ENCODE data around the gene C2orf66. TPM values are rescaled to one million over a fixed set of nuclear protein-coding genes. Genes with fewer than 3 reads are reported as not detected.
A peak's percentile ranks its signal among the peaks of the same experiment; 100 is the strongest.

C2orf66 gene
- total RNA-seq, 2 experiments from 2014 or later: 0.13 to 0.32 TPM

DNA sequence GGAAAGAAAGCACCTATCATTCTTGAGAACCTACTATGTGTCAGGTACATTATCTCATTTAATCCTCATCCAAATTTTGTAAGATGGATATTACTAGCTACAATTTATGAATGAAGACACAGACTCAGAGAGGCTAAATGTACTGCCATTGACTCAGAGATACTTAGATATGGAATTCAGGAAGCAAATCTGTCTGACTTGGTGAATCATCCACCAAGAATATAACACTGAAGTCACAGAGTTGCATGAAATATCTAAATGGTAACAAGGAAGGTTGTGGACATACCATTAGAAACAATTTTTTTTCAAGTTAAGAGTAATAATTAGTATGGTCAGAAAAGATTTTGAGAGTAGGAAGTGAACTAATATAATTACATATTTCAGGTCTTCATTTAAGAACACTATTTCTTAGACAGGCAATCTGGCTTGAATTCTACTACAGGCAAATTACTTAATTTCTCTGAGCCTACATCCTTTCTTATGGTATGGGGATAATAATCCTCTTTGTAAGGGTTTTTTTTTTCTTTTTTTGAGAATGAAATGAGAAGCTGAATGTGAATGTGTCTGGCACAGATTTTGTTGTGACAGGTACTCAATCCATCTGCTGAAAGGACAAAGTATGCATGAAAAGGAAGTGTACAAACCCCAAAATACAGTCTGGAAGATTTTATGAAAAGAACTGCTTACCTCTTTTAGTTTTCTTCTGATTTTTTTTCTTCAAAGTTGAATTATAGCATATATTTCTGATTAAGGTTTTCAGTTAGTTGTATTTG is 14.8 kb upstream of the C2orf66 start:
- ChIA-PET CTCF (no interaction called here), POLR2A (no interaction called here)
- Mint-ChIP-seq H3K36me3 (ENCODE audit: low read depth) (peaks cover 11% of the 10 kb centered on the region), H3K4me3 (no peak overlapping the region), H3K27me3 (ENCODE audit: low read depth) (peaks cover 2% of the 10 kb centered on the region), H3K27ac (no peak overlapping the region), H3K4me1 (ENCODE audit: low read depth) (peaks cover 11% of the 10 kb centered on the region), H3K9me3 (ENCODE audit: insufficient read depth) (peaks cover 12% of the 10 kb centered on the region)
- no peak for DNase-seq
- no peak for ATAC-seq

DNA sequence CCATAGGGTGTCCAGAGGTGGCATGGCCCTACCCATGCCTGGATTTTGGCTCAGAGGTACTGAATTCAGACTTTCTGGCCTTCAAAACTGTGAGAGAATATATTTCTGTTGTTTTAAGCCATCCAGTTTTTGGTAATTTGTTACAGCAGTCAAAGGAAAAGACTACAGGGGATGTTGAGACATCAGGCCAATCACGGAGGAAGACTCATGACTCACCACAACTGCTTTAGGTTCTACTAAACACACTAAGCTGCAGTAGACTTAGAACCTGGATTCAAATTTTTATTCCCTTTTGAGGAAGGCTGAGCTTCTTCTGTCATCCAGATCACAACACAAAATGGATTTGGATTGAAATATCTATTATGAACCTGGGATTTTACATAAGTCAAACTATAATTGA is 12.0 kb upstream of the C2orf66 start:
- no peak overlapping the region for H3K4me3 Mint-ChIP-seq
- H3K27me3 Mint-ChIP-seq (ENCODE audit: low read depth): peaks cover 8% of the 10 kb centered on the region
- H3K4me1 Mint-ChIP-seq (ENCODE audit: low read depth): no peaks in the 10 kb centered on the region
- H3K9me3 Mint-ChIP-seq (ENCODE audit: insufficient read depth): peaks cover 22% of the 10 kb centered on the region
- CTCF ChIA-PET: interaction anchor here (0.6 kb wide), 1 partner anchor 136 kb away, joined by 3 read pairs; no protein-coding TSS in a partner anchor
- ATAC-seq (no peak), DNase-seq (no peak)
- POLR2A ChIA-PET: no interaction called here
- peaks cover 15% of the 10 kb centered on the region for H3K36me3 Mint-ChIP-seq (ENCODE audit: low read depth)
- H3K27ac Mint-ChIP-seq: no peak overlapping the region

GRCh38 chr2:196808083-196808665 is 981 bp downstream of the C2orf66 start:
- H3K4me1 Mint-ChIP-seq (ENCODE audit: low read depth): no peaks in the 10 kb centered on the region
- DNase-seq (no peak), ATAC-seq (no peak)
- no peaks in the 10 kb centered on the region for H3K9me3 Mint-ChIP-seq (ENCODE audit: insufficient read depth)
- peaks cover 41% of the 10 kb centered on the region for H3K27me3 Mint-ChIP-seq (ENCODE audit: low read depth)
- CTCF ChIA-PET: interaction anchor here (1.0 to 1.3 kb wide), 2 partner anchors 10 to 11 kb away, joined by 3 read pairs; no protein-coding TSS in a partner anchor
- H3K4me3 Mint-ChIP-seq: no peak overlapping the region
- no peak overlapping the region for H3K27ac Mint-ChIP-seq
- H3K36me3 Mint-ChIP-seq (ENCODE audit: low read depth): no peaks in the 10 kb centered on the region
- POLR2A ChIA-PET: no interaction called here

DNA sequence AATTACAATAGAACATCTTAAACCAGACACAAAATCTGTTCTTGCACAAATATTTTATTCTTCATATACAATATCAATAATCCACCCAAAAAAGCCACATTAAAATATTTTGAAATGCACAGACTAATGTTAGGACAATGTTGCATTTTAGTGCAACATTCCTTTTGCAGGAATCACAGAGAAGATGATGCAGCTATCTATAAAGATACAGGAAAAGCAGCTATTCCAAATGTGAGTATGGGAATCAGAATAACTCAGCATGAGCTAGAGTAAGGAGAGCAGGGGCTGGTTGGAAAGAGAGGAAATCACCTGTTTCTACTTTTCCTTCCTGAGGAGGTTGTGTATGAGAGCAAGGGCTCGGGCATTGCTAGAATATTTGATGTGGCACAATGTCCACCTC is 4.8 kb downstream of the C2orf66 start:
- no peak overlapping the region for H3K4me3 Mint-ChIP-seq
- no peak for DNase-seq
- H3K36me3 Mint-ChIP-seq (ENCODE audit: low read depth): peaks cover 4% of the 10 kb centered on the region
- no peaks in the 10 kb centered on the region for H3K9me3 Mint-ChIP-seq (ENCODE audit: insufficient read depth)
- H3K4me1 Mint-ChIP-seq (ENCODE audit: low read depth): peaks cover 5% of the 10 kb centered on the region
- ChIA-PET CTCF (no interaction called here), POLR2A (no interaction called here)
- H3K27ac Mint-ChIP-seq: no peak overlapping the region
- no peak for ATAC-seq
- H3K27me3 Mint-ChIP-seq (ENCODE audit: low read depth): peaks cover 27% of the 10 kb centered on the region

GRCh38 chr2:196802401-196802800 is 6.8 kb downstream of the C2orf66 start:
- DNase-seq: no peak
- no peak for ATAC-seq
- no peaks in the 10 kb centered on the region for H3K9me3 Mint-ChIP-seq (ENCODE audit: insufficient read depth)
- ChIA-PET CTCF (interaction anchor here (1.2 kb wide), 2 partner anchors 9 to 366 kb away, joined by 3 to 4 read pairs; no protein-coding TSS in a partner anchor), POLR2A (no interaction called here)
- H3K36me3 Mint-ChIP-seq (ENCODE audit: low read depth): peaks cover 13% of the 10 kb centered on the region
- no peak overlapping the region for H3K27ac Mint-ChIP-seq
- peaks cover 20% of the 10 kb centered on the region for H3K27me3 Mint-ChIP-seq (ENCODE audit: low read depth)
- peaks cover 14% of the 10 kb centered on the region for H3K4me1 Mint-ChIP-seq (ENCODE audit: low read depth)
- no peak overlapping the region for H3K4me3 Mint-ChIP-seq

- peaks cover 19% of the 10 kb centered on the region for H3K36me3 Mint-ChIP-seq (ENCODE audit: low read depth)
- no peak overlapping the region for H3K27ac Mint-ChIP-seq
- H3K4me3 Mint-ChIP-seq: no peak overlapping the region
- POLR2A ChIA-PET: no interaction called here
- H3K4me1 Mint-ChIP-seq (ENCODE audit: low read depth): peaks cover 20% of the 10 kb centered on the region
- ATAC-seq (no peak), DNase-seq (no peak)
- CTCF ChIA-PET: interaction anchor here (1.2 kb wide), 2 partner anchors 9 to 367 kb away, joined by 3 to 4 read pairs; no protein-coding TSS in a partner anchor
- no peaks in the 10 kb centered on the region for H3K9me3 Mint-ChIP-seq (ENCODE audit: insufficient read depth)
- H3K27me3 Mint-ChIP-seq (ENCODE audit: low read depth): peaks cover 18% of the 10 kb centered on the region
These were observed 7.4 kb downstream of the C2orf66 start for GRCh38 chr2:196801674-196802261.

GRCh38 chr2:196798980-196799379 is 10.2 kb downstream of the C2orf66 start:
- Mint-ChIP-seq H3K36me3 (ENCODE audit: low read depth) (peaks cover 32% of the 10 kb centered on the region), H3K9me3 (ENCODE audit: insufficient read depth) (no peaks in the 10 kb centered on the region), H3K4me3 (peak overlapping the region; percentile 94), H3K27me3 (ENCODE audit: low read depth) (peaks cover 11% of the 10 kb centered on the region), H3K27ac (peak overlapping the region; percentile 94), H3K4me1 (ENCODE audit: low read depth) (peaks cover 30% of the 10 kb centered on the region)
- POLR2A ChIA-PET: interaction anchor here (0.5 to 2.6 kb wide), 10 partner anchors 11 to 713 kb away, joined by 3 to 16 read pairs (median 4); partner anchors contain the start of genes CCDC150, COQ10B and PGAP1
- peak; percentile 6 for ATAC-seq
- no peak for DNase-seq
- CTCF ChIA-PET: interaction anchor here (1.0 to 2.5 kb wide), 8 partner anchors 10 to 906 kb away, joined by 3 to 12 read pairs (median 3); partner anchors contain the start of genes C2orf66, CCDC150 and MARS2

DNA sequence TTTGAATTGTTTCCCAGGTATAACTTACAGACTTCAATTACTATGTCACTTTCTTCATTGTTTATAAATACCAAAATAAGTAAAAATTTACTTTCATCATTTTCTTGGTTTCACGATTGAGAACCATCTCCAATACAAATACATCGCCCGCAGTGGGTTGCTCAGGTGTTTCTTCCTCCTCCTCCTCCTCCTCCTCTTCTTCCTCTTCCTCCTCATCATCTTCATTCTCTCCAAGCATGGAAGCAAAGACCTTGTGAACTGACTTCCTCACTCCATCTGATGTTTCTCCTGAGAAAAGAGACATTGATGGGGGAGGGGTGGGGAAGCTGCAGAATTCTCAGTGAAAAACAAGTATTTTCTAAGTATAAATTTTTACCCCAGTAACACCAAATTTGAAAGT is 16.3 kb downstream of the C2orf66 start:
- H3K36me3 Mint-ChIP-seq (ENCODE audit: low read depth): peaks cover 61% of the 10 kb centered on the region
- H3K9me3 Mint-ChIP-seq (ENCODE audit: insufficient read depth): no peaks in the 10 kb centered on the region
- H3K4me3 Mint-ChIP-seq: no peak overlapping the region
- no peak for ATAC-seq
- no peak overlapping the region for H3K27ac Mint-ChIP-seq
- H3K4me1 Mint-ChIP-seq (ENCODE audit: low read depth): peaks cover 21% of the 10 kb centered on the region
- H3K27me3 Mint-ChIP-seq (ENCODE audit: low read depth): no peaks in the 10 kb centered on the region
- CTCF ChIA-PET: interaction anchor here (1.2 kb wide), 1 partner anchor 42 kb away, joined by 4 read pairs; no protein-coding TSS in a partner anchor
- POLR2A ChIA-PET: no interaction called here
- DNase-seq: no peak

GRCh38 chr2:196783431-196784094 is 25.6 kb downstream of the C2orf66 start:
- ChIA-PET CTCF (interaction anchor here (0.7 kb wide), 1 partner anchor 8 kb away, joined by 3 read pairs; no protein-coding TSS in a partner anchor), POLR2A (no interaction called here)
- peaks cover 7% of the 10 kb centered on the region for H3K4me1 Mint-ChIP-seq (ENCODE audit: low read depth)
- no peak overlapping the region for H3K4me3 Mint-ChIP-seq
- H3K36me3 Mint-ChIP-seq (ENCODE audit: low read depth): peaks cover 49% of the 10 kb centered on the region
- no peaks in the 10 kb centered on the region for H3K27me3 Mint-ChIP-seq (ENCODE audit: low read depth)
- peak overlapping the region; percentile 43 for H3K27ac Mint-ChIP-seq
- no peaks in the 10 kb centered on the region for H3K9me3 Mint-ChIP-seq (ENCODE audit: insufficient read depth)
- no peak for DNase-seq
- no peak for ATAC-seq

- H3K27ac Mint-ChIP-seq: no peak overlapping the region
- ATAC-seq (no peak), DNase-seq (no peak)
- no peaks in the 10 kb centered on the region for H3K27me3 Mint-ChIP-seq (ENCODE audit: low read depth)
- POLR2A ChIA-PET: interaction anchor here (0.6 kb wide), 1 partner anchor 19 kb away, joined by 4 read pairs; no protein-coding TSS in a partner anchor
- H3K36me3 Mint-ChIP-seq (ENCODE audit: low read depth): peaks cover 49% of the 10 kb centered on the region
- H3K4me3 Mint-ChIP-seq: no peak overlapping the region
- no peaks in the 10 kb centered on the region for H3K9me3 Mint-ChIP-seq (ENCODE audit: insufficient read depth)
- CTCF ChIA-PET: interaction anchor here (2.1 kb wide), 1 partner anchor 16 kb away, joined by 13 read pairs; no protein-coding TSS in a partner anchor
- H3K4me1 Mint-ChIP-seq (ENCODE audit: low read depth): no peaks in the 10 kb centered on the region
These were observed 42.1 kb downstream of the C2orf66 start for GRCh38 chr2:196767101-196767500.

- Mint-ChIP-seq H3K9me3 (ENCODE audit: insufficient read depth) (peaks cover 13% of the 10 kb centered on the region), H3K4me1 (ENCODE audit: low read depth) (peaks cover 2% of the 10 kb centered on the region), H3K27me3 (ENCODE audit: low read depth) (no peaks in the 10 kb centered on the region), H3K4me3 (no peak overlapping the region), H3K27ac (no peak overlapping the region), H3K36me3 (ENCODE audit: low read depth) (peaks cover 52% of the 10 kb centered on the region)
- DNase-seq: no peak
- no peak for ATAC-seq
- CTCF ChIA-PET: interaction anchor here (2.1 kb wide), 1 partner anchor 8 kb away, joined by 17 read pairs; no protein-coding TSS in a partner anchor
- POLR2A ChIA-PET: no interaction called here
These were observed 49.8 kb downstream of the C2orf66 start for GRCh38 chr2:196759378-196759706.

Data from activated CD8-positive, alpha-beta T cell treated with anti-CD3 and anti-CD28 coated beads, Interleukin-2, amount 10 ng/mL, durations not matched to agents 7 days and 5 days (primary cell).